Omental fat pad (tissue), 4 donors: Measurements from ENCODE around the gene TBCE. TPM values are rescaled to one million over a fixed set of nuclear protein-coding genes. Genes with fewer than 3 reads are reported as not detected.

Experiments used
- ATAC-seq: fragments of 150-250 bp; one replicate; pipeline ENCODE4 v1.9.1; 2016; ENCODE audit warnings: mild to moderate bottlenecking, moderate library complexity; ENCODE audit not compliant: low FRiP score
- DNase-seq: peaks from one replicate; pipeline ENCODE4 v3.0.0-alpha.2; 2019; ENCODE audit warnings: low spot score
- CTCF ChIP-seq, 3 donors: fragments of 450-650 bp; IDR thresholded peaks; one replicate each; pipeline ENCODE4 v1.5.1; 2016 to 2017; ENCODE audit warnings: antibody characterized with exemption in 3 of 3, mild to moderate bottlenecking in 3 of 3, moderate library complexity in 2 of 3
- total RNA-seq, 4 donors: library from RNA; depleted of rRNA; stranded (reverse); fragments of >200 nt; gene quantifications; one replicate each; pipeline ENCODE4 v1.1.0, GENCODE V29; 2016

Gene TBCE
- total RNA-seq, 4 donors from 2014 or later = 10.9 to 27.3 (median 19.2) TPM

GRCh38 chr1:235423214-235423652, 56.0 kb downstream of the TBCE start:
- no peak for TF ChIP-seq CTCF (IDR thresholded peaks at IDR 0.05)
- DNase-seq = no peak
- ATAC-seq = no peak

- ATAC-seq (no peak), DNase-seq (no peak)
- TF ChIP-seq CTCF (IDR thresholded peaks at IDR 0.05) = no peak
Measured at GRCh38 chr1:235424092-235424491, 56.9 kb downstream of the TBCE start.

GRCh38 chr1:235425357-235425756, 58.1 kb downstream of the TBCE start:
- ATAC-seq (no peak), DNase-seq (no peak)
- TF ChIP-seq CTCF (IDR thresholded peaks at IDR 0.05) = no peak

- no peak for TF ChIP-seq CTCF (IDR thresholded peaks at IDR 0.05)
- ATAC-seq (no peak), DNase-seq (no peak)
Measured at GRCh38 chr1:235426143-235426542, 58.9 kb downstream of the TBCE start.

GRCh38 chr1:235426680-235427079, 59.5 kb downstream of the TBCE start:
- no peak for TF ChIP-seq CTCF (IDR thresholded peaks at IDR 0.05)
- no peak for ATAC-seq
- DNase-seq = no peak

- DNase-seq (no peak), ATAC-seq (no peak)
- no peak for TF ChIP-seq CTCF (IDR thresholded peaks at IDR 0.05)
Measured at GRCh38 chr1:235427447-235427846, 60.2 kb downstream of the TBCE start.

- ATAC-seq (no peak), DNase-seq (no peak)
- no peak for TF ChIP-seq CTCF (IDR thresholded peaks at IDR 0.05)
Measured at GRCh38 chr1:235429143-235429542, 61.9 kb downstream of the TBCE start.
